NT2/D1 (cell line): ENCODE measurements around the gene SLITRK1.

Experiments used
- SUZ12 ChIP-seq: IDR thresholded peaks from 2 replicates; pipeline ENCODE4 v1.6.1; 2011; ENCODE audit not compliant: insufficient read length, insufficient read depth; ENCODE audit errors: extremely low read depth
- YY1 ChIP-seq: IDR thresholded peaks from 2 replicates; pipeline ENCODE4 v1.6.1; 2011; ENCODE audit not compliant: insufficient read length, insufficient read depth

DNA sequence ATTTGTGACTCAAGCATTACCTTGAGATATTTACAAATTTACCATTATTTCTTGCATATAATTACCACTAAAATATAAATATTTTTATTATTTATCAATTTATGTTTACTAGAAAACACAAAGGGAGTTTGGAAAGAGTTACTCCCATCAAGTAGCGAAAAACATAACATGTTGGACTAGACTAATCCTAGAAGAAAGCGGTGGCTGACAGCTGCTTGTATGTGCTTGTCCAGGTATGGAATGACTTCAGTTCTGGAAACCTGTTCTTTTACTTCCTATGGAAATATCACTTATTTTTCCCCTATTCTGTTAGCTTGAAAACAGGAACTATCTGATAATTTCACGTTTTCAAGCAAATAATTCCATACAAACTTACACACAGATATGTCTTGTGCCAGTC lies 28.5 kb downstream of the SLITRK1 start:
- TF ChIP-seq SUZ12 (no peak), YY1 (no peak)
